MM.1S (cell line): Measurements from ENCODE around the gene COPG1.

Source experiments
- DNase-seq: peaks from one replicate; pipeline ENCODE4 v3.0.0-alpha.2; 2015
- H2AFZ ChIP-seq: fragments of 300-600 bp; sonication (generic); 2 replicates; pipeline ENCODE4 v1.6.0; 2016; ENCODE audit warnings: antibody characterized with exemption, low read length
- H3F3A ChIP-seq: fragments of 300-600 bp; sonication (generic); 2 replicates; pipeline ENCODE4 v1.6.1; 2016; ENCODE audit warnings: mild to moderate bottlenecking, antibody characterized with exemption, low read length, moderate library complexity, mixed read lengths; ENCODE audit not compliant: insufficient read depth
- H3K27ac ChIP-seq: fragments of 300-600 bp; sonication (generic); 2 replicates; pipeline ENCODE4 v1.5.1; 2016; ENCODE audit warnings: mild to moderate bottlenecking, low read length
- H3K27me3 ChIP-seq: fragments of 300-600 bp; sonication (generic); replicated peaks from 2 replicates; pipeline ENCODE4 v1.6.0; 2016; ENCODE audit warnings: low read length; ENCODE audit not compliant: insufficient read depth
- H3K36me3 ChIP-seq: fragments of 300-600 bp; sonication (generic); replicated peaks from 2 replicates; pipeline ENCODE4 v1.6.1; 2016; ENCODE audit warnings: mild to moderate bottlenecking, low read length, mixed read lengths; ENCODE audit not compliant: insufficient read depth
- H3K4me1 ChIP-seq: fragments of 300-600 bp; sonication (generic); 2 replicates; pipeline ENCODE4 v1.6.1; 2016; ENCODE audit warnings: low read length, mixed read lengths
- H3K4me2 ChIP-seq: fragments of 300-600 bp; sonication (generic); 2 replicates; pipeline ENCODE4 v1.6.0; 2016; ENCODE audit warnings: low read depth, low read length
- H3K4me3 ChIP-seq: fragments of 300-600 bp; sonication (generic); 2 replicates; pipeline ENCODE4 v1.5.1; 2016; ENCODE audit warnings: low read length, mixed read lengths
- H3K79me2 ChIP-seq: fragments of 300-600 bp; sonication (generic); 2 replicates; pipeline ENCODE4 v1.6.1; 2016; ENCODE audit warnings: mixed run types, low read length, mixed read lengths
- H3K9ac ChIP-seq: fragments of 300-600 bp; sonication (generic); 2 replicates; pipeline ENCODE4 v1.6.1; 2016; ENCODE audit warnings: low read length, mixed read lengths
- H3K9me2 ChIP-seq: fragments of 300-600 bp; sonication (generic); replicated peaks from 2 replicates; pipeline ENCODE4 v1.6.1; 2016; ENCODE audit warnings: mild to moderate bottlenecking, low read length, mixed read lengths; ENCODE audit not compliant: insufficient read depth
- H3K9me3 ChIP-seq: fragments of 300-600 bp; sonication (generic); replicated peaks from 2 replicates; pipeline ENCODE4 v1.6.1; 2016; ENCODE audit warnings: mild to moderate bottlenecking, low read length, mixed read lengths; ENCODE audit not compliant: insufficient read depth
- H4K20me1 ChIP-seq: fragments of 300-600 bp; sonication (generic); 2 replicates; pipeline ENCODE4 v1.6.1; 2016; ENCODE audit warnings: mild to moderate bottlenecking, low read length, moderate library complexity, mixed read lengths; ENCODE audit not compliant: insufficient read depth
- EZH2 ChIP-seq: fragments of 300-600 bp; sonication (generic); optimal IDR thresholded peaks from 2 replicates; pipeline ENCODE3; 2017; ENCODE audit warnings: low read depth, mild to moderate bottlenecking, antibody characterized with exemption, low read length, mixed read lengths
- EZH2phosphoT487 ChIP-seq: fragments of 300-600 bp; sonication (generic); IDR thresholded peaks from 2 replicates; pipeline ENCODE4 v1.6.1; 2018; ENCODE audit warnings: antibody characterized with exemption, low read length
- TF ChIP-seq, protein P1 (sequence below): fragments of 300-600 bp; sonication (generic); IDR thresholded peaks from 2 replicates; pipeline ENCODE4 v1.5.1; 2016; ENCODE audit warnings: antibody characterized with exemption, low read length, mixed read lengths

COPG1 gene

DNA sequence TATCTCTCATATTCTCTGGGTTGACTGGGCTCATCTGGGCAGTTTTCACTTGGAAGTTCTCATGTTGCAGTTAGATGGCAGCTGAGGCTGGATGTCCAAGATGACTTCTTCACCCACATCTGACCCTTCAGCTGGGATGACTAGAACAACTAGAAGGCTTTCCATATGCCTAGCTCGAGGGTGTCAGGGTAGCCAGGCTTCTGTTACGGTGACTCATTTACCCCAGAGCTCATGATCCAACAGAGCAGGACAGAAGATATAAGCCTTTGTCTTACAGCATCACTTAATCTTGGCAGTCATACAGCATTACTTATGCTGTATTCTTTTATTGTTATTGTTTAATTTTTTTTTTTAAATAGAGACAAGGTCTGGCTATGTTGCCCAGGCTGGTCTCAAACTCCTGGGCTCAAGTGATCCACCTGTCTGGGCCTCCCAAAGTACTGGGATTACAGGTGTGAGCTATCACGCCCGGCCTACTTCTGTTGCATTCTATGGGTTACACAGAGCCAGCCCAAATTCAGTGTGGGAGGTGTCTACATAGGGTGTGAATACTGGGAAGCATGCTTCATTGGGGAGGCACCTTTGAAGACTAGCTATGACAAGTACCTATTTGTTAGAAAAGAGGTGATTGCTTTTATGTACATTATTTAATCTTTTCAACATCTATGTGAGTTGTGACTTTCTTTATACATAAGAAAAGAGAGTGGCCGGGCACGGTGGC, 40.0 kb downstream of the COPG1 start:
- Histone ChIP-seq H3K9ac (no peak overlapping the region), H3F3A (no peaks in the 10 kb centered on the region), H2AFZ (no peak overlapping the region), H3K36me3 (0 out of 2 replicates have a peak, but pooled peaks cover 11% of the 10 kb centered on the region), H3K27me3 (no peaks in the 10 kb centered on the region), H3K9me3 (no peaks in the 10 kb centered on the region), H3K27ac (no peak overlapping the region), H3K4me1 (no peaks in the 10 kb centered on the region), H3K4me2 (no peak overlapping the region), H3K4me3 (no peak overlapping the region), H3K79me2 (peaks cover 63% of the 10 kb centered on the region), H3K9me2 (no peaks in the 10 kb centered on the region), H4K20me1 (no peaks in the 10 kb centered on the region)
- DNase-seq, result no peak
- TF ChIP-seq, protein P1, sequence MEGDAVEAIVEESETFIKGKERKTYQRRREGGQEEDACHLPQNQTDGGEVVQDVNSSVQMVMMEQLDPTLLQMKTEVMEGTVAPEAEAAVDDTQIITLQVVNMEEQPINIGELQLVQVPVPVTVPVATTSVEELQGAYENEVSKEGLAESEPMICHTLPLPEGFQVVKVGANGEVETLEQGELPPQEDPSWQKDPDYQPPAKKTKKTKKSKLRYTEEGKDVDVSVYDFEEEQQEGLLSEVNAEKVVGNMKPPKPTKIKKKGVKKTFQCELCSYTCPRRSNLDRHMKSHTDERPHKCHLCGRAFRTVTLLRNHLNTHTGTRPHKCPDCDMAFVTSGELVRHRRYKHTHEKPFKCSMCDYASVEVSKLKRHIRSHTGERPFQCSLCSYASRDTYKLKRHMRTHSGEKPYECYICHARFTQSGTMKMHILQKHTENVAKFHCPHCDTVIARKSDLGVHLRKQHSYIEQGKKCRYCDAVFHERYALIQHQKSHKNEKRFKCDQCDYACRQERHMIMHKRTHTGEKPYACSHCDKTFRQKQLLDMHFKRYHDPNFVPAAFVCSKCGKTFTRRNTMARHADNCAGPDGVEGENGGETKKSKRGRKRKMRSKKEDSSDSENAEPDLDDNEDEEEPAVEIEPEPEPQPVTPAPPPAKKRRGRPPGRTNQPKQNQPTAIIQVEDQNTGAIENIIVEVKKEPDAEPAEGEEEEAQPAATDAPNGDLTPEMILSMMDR, result no peak
- no peak for TF ChIP-seq EZH2phosphoT487
- TF ChIP-seq EZH2, result no peak

DNA sequence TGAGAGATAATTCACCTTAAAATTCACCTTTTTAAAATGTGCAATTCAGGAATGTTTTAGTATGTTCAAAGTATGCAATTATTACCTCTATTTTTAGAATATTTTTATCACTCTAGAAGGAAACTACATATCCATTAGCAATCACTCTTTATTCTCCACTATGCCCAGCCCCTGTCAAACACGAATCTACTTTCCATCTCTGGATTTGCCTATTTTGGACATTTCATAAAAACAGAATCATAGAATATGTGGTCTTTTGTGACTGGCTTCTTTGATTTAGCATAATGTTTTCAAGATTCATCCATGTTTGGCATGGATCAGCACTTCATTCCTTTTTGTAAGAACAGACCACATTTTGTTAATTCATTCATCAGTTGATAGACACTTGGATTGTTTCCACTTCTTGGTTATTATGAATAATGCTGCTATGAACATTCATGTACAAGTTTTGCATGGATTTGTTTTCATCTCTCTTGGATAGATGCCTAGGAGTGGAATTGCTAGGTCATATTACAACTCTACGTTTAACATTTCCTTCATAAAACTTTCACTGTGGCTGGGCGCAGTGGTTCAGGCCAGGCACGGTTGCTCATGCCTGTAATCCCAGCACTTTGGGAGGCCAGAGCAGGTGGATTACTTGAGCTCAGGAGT, 42.0 kb downstream of the COPG1 start:
- Histone ChIP-seq H3K4me3 (no peak overlapping the region), H3K27ac (no peak overlapping the region)

DNA sequence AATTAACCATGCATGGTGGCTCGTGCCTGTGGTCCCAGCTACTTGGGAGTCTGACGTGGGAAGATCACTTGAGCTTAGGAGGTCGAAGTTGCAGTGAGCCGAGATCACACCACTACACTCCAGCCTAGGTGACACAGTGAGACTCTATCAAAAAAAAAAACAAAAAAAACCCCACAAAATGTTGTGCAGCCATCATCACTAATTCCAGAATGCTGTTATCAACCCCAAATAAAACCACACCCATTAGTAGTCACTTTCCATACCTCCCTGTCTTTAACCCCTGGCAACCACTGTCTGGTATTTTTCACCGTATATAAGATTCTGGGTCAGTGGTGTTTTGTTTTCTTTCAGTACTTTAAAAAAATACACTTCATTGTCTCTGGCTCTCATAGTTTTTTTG, 45.9 kb downstream of the COPG1 start:
- no peak overlapping the region for H3K4me2 ChIP-seq
- no peak overlapping the region for H2AFZ ChIP-seq
- no peak for DNase-seq
- H3K9me3 ChIP-seq, result no peaks in the 10 kb centered on the region
- TF ChIP-seq EZH2 (no peak), EZH2phosphoT487 (no peak)
- TF ChIP-seq, protein P1, result no peak
- peaks cover 5% of the 10 kb centered on the region; the same call in 1 of the 2 replicates for H3K36me3 ChIP-seq
- no peak overlapping the region for H3K4me3 ChIP-seq
- no peaks in the 10 kb centered on the region for H4K20me1 ChIP-seq
- no peak overlapping the region for H3K27ac ChIP-seq
- H3K79me2 ChIP-seq, result peaks cover 48% of the 10 kb centered on the region
- H3F3A ChIP-seq, result no peaks in the 10 kb centered on the region
- no peaks in the 10 kb centered on the region for H3K27me3 ChIP-seq
- no peaks in the 10 kb centered on the region for H3K4me1 ChIP-seq
- no peaks in the 10 kb centered on the region for H3K9me2 ChIP-seq
- H3K9ac ChIP-seq, result no peak overlapping the region

More for the DNA sequence above, 42.0 kb downstream of the COPG1 start:
- no peaks in the 10 kb centered on the region for H3K9me3 ChIP-seq
- H3K79me2 ChIP-seq, result peaks cover 56% of the 10 kb centered on the region
- no peaks in the 10 kb centered on the region for H4K20me1 ChIP-seq
- no peaks in the 10 kb centered on the region for H3K9me2 ChIP-seq
- H3K36me3 ChIP-seq, result peaks cover 11% of the 10 kb centered on the region; the same call in 1 of the 2 replicates
- no peaks in the 10 kb centered on the region for H3F3A ChIP-seq
- H3K4me2 ChIP-seq, result no peak overlapping the region
- TF ChIP-seq, protein P1, result no peak
- TF ChIP-seq EZH2 (no peak), EZH2phosphoT487 (no peak)
- H2AFZ ChIP-seq, result no peak overlapping the region
- H3K27me3 ChIP-seq, result no peaks in the 10 kb centered on the region
- H3K4me1 ChIP-seq, result no peaks in the 10 kb centered on the region
- no peak overlapping the region for H3K9ac ChIP-seq
- no peak for DNase-seq
